ENCODE measurements around the gene P2RX2.

The P2RX2 gene

DNA sequence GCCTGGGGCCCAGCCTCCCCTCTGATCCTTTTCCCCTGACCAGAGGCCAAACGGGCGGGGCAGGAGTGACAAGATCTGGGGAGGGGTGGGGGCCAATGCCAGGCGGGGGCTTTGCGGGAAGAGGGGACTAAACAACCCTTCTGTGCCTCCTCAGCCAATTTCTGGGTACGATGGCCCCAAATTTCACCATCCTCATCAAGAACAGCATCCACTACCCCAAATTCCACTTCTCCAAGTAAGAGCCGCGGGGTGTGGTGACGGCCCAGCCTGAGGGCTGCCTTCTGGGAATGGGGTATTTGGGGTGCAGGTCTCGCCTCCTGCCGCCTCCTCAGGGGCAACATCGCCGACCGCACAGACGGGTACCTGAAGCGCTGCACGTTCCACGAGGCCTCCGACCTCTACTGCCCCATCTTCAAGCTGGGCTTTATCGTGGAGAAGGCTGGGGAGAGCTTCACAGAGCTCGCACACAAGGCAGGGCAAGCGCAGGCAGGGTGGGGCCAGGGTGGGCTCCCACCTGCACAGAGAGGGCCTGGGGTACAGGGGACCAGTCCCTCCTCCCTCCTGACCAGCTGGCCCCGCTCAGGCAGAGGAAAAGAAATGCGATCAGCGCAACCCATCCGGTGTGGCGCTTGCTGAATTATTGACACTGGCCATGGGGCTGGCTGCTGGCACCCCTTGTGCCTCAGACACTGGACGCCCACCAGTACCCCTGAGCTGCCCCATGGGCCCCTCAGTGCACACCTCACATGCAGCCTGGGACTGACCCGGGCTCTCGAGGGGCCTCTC lies 1.7 kb downstream of the P2RX2 start:
- no peak for DNase-seq (ENCODE audit: low spot score)

DNA sequence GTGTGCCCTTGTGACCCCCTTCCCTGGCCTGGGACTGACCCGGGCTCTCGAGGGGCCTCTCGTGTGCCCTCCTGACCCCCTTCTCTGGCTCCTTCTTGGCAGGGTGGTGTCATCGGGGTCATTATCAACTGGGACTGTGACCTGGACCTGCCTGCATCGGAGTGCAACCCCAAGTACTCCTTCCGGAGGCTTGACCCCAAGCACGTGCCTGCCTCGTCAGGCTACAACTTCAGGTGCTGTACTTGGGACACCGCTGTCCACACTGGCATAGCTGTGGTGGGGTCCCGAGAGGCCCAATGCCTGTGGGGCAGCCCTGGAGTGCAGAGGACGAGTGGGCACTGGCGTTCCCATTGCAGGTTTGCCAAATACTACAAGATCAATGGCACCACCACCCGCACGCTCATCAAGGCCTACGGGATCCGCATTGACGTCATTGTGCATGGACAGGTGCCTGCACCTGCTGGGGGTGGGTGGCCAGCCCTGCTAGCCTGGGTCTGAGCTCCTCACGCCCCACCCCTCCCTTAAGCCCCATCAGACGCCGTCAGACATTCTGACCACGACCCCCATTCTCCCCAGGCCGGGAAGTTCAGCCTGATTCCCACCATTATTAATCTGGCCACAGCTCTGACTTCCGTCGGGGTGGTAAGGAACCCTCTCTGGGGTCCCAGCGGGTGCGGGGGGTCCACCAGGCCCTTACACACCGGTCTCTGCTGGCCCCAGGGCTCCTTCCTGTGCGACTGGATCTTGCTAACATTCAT lies 2.5 kb downstream of the P2RX2 start:
- DNase-seq (ENCODE audit: low spot score): no peak

DNA sequence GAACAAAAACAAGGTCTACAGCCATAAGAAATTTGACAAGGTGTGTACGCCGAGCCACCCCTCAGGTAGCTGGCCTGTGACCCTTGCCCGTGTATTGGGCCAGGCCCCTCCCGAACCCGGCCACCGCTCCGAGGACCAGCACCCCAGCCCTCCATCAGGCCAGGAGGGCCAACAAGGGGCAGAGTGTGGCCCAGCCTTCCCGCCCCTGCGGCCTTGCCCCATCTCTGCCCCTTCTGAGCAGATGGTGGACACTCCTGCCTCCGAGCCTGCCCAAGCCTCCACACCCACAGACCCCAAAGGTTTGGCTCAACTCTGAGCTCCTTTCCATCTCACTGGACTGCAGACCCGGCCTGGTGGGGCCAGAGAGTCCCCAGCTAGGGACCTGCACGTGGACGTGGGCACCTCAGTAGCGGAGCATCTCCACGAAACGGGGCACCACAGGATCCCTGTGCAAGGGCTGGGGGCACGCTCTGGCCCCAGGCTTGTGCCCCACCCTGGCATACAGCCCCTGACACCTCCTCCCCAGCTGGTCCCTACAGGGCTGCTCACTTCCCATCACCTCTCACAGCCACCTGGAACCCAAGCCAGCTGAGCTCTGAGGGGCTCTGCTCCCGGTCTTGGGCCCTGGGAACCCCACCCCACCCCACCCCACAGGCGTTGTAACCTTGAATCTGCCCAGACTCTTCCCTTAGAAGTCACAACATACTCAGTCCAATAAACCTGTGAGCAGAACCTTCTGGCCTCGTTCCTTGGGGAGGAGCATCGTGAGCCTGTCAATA lies 3.3 kb downstream of the P2RX2 start:
- DNase-seq (ENCODE audit: low spot score): no peak

DNA sequence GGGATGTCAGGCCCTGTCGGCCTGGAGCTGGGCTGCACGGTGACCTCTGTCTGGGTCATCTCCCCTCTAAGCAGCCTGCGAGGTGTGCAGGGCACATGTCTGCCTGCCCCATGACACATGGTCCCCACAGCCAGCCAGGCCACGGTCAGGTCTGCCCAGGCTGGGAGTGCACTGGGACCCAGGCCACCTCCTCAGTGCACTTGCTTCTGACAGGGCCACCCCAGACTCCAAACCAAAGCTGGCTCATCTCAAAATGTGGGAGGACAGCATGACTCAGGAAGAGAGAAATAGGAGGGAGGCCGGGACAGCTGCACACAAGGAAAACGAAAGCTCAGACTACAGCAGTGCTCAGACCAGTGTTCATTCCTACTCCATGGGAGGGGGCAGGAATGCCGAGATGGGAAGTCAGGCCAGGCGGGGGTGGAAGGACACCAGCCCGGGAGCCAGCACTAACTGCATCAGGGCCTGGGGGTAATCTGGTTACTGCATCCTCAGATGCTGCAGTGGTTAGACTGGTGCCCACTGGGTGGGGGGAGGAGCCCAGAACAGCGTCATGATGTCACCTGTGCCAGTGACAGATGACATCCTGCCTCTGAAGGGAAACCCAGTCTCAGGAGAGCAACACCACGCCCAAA lies 4.0 kb downstream of the P2RX2 start:
- DNase-seq (ENCODE audit: low spot score): no peak

DNA sequence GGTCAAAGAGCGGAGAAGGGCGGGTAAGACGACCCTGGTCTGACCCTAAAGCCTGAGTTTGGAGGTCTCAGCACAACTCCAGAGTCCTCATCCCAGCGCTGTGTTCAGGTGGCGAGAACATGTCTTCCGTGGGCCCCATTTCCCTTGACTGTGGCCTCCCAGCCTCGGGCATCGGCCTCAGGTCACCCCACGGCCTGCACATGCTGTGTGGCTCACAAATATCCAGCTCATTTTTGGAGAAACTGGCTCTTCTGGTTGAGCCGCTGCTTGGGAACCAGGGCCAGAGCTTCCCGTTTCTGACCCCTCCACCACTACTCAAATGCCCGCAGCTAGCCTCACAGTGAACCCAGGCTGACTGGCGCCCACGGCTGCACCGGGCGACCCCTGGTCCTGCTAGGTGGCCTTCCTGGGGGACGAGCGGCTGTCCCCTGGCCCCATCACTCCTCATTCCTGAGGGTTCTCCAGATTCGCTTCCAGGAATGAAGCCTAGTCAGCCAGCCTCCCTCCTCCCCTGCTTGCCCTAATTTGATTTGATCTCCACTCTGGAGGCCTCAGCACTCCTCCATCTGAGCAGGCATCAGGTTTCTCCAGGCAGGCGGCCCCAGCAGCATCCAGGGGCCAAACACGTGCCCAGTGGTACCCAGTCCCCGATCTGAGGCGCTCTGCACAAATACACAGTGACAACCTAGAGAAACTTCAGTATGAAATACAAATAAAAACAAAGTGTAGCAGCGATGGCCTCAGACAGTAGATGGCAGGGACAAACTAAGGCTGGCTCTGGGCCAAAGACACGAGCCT lies 4.7 kb downstream of the P2RX2 start:
- no peak for DNase-seq (ENCODE audit: low spot score)

DNA sequence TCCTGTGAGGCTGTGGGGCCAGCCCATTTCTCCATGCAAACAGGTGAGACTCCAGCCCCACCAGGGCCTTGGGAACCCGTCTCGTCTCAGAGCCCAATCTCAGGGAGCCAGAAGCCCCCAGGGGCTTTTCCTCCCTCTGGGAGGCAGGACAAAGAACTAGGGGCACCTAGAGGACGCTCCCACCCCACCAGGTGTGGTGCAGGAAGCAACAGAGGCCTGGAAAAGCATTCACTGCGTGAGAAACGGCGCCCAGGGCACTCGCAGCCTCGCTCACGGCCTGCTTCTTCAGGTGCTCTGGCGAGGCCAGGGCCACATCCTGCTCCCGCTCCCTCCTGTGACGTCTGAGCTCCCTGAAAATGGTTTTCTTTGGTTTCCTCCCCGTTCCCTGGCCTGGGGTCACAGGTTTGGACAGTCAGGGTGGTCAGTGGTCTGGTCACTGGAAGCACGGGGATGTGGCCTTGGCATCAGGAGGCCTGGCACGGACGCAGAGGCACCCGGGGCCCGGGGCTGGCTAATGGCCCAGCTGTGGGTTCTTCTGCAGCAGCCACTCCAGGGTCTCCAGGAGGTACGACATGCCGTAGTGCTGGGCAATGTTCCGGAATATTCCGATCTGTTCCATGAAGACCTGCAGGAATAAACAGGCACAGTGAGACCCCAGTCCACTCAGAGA lies 5.7 kb downstream of the P2RX2 start:
- DNase-seq (ENCODE audit: low spot score): no peak

DNA sequence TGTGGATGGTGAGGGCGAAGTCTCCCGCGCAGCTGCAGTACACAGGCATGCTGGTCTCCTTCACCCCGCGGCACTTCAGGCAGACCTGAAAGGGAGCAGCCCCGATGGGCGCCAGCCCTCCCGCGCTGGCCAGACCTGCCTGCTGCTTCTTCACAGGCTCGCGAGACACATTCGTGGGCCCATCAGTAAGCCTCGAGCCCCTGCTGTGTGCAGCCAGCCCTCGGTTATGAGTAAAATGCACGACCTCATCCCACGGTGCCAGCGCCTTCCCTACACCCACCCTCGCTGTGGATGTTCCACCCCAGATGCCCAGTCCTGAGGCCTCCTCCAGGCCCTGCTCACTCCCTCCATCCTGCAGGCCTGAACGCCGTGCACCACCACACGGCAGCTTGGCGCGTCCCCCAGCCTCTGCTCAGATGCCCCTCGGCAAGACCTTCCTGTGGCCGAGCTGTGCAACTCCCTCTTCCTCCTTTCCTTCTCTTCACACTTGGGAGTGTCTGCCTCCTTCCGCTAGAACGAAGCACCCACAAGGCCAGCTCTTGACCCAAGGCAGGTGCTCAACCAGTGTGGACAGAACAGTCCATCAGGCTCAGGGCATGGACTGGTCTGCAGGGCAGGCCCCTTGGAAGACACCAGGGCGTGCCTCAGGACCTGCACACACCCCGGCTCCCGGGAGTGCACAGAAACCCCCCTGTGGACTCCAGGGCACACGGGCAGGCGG lies 6.5 kb downstream of the P2RX2 start:
- no peak for DNase-seq (ENCODE audit: low spot score)

DNA sequence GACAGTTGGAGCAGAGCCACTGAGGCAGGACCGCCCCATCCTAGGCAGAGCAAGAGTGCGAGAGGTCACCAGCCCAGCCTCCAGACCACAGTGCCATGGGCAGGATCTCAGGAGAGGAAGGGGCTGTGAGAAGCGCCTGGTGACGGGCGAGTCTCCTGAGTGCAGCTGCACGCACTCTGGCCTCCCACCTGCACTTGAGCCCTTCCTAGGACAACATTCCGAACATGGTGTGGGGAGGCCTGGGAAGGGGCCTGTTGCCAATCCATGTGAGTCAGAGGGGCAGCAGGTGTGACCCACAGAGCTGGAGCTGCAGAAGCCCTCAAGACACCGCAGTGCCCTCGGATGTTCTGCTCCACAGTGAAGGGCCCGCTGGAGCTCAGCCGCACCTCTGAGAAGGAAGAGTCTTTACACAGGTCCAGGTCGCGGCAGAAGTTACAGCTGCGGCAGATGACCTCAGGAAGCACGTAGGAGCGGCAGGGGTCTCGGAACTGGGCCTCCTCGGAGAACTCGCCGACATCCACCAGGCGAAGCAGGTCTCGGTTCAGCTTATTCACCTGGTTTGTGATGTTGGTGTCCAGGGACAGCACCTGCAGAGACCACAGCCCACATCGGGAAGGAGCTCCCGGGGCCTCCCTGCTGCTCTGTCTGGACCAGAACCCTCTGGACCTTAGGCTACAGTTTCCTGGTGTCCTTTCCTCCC lies 7.3 kb downstream of the P2RX2 start:
- no peak for DNase-seq (ENCODE audit: low spot score)

DNA sequence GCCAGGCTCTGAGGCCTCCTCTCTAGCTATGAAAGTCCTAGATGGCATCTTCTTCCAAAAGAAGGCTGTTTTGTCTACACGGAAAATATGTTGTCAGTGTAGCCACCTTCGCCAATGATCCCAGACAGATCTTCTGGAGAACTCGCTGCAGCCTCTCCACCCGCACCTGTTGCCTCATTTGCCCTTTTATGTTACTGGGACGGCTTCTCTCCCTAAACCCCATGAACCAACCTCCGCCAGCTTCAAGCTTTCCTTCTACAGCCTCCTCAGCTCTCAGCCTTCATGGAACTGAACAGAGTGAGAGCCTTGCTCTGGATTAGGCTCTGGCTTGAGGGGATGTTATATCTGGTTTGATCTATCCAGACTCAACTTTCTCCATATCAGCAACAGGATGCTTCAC lies 10.8 kb downstream of the P2RX2 start:
- DNase-seq (ENCODE audit: low spot score): no peak

DNA sequence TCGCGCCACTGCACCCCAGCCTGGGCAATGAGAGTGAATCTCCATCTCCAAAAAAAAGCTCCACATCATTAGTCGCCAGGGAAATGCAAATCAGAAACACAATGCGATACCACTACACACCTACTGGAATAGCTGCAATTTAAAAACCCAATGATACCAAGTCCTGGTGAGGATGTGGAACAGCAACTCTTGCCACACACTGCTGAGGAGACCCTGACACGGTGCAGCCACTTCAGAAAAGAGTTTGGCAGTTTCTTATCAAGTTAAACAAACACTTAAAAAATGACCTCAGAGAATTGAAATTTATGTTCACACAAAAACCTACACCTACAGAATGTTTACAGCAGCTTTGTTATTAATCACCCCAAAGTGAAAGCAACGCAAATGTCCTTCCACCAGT lies 12.1 kb downstream of the P2RX2 start:
- DNase-seq (ENCODE audit: low spot score): no peak

DNA sequence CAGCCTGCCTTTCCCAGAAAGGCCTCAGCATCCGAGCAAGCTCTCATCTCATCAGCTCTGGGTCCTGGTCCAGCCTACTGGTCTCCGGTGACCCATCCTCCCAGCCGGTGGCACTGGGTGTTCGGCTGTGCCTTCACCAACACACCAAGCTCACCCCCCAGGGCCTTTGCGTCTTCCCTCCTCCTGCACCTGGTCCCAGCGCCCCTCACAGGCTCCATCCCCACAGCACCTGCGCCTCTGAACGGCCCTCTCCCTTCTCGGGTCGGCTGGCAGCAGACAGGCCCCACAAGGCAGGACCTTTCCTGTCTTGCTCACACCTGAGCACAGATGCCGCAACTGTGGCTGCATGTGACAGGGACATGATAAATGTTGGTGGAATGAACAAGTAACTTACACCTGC lies 13.1 kb downstream of the P2RX2 start:
- no peak for DNase-seq (ENCODE audit: low spot score)

DNA sequence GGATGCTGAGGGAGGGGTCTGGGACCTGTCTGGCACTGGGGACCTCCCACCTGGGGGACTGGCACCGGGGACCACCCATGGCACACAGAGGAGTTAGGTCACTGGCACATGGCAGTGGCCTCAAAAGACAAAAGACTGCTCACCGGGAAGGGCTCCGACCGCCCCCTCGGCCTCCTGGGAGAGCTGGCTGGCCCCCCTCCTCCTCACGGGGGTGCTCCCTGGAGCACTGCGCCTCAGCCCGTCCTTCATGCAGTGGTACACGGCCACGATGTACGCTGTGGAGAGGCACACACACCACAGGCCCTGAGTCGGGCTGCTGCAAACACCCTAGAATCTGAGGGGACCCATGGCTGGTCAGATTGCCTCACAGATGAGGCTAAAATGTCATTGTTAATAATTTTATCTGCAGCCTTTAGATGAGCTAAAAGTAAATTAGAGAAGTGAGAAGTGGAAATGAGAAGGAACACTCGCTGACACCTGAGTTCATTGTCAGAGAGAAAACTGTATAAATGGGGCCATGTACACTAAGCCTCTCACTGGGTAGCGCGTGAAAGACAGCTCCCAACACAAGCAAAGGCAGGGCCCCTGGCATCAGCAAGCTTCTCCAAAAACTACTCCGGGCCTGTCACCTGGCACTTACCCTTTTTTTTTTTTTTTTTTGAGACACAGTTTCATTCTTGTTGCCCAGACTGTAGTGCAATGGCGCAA lies 14.1 kb downstream of the P2RX2 start:
- DNase-seq (ENCODE audit: low spot score): no peak

DNA sequence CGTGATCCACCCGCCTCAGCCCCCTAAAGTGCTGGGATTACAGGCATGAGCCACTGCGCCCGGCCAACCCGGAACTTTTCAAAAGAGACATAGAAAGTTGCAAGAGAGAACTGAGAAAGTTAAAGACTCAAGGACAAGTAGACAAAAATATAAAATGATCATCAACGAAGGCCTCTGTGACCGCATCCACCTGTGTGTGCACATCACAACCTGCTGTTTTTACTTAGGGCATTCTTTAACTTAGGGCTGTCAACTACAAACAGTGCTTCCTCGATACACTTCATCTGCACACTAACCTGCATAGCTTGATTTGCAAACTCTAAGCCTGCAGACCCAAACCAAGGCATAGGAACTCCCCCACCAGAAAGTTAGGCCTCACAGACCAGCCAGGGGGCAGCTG lies 14.8 kb downstream of the P2RX2 start:
- no peak for DNase-seq (ENCODE audit: low spot score)

DNA sequence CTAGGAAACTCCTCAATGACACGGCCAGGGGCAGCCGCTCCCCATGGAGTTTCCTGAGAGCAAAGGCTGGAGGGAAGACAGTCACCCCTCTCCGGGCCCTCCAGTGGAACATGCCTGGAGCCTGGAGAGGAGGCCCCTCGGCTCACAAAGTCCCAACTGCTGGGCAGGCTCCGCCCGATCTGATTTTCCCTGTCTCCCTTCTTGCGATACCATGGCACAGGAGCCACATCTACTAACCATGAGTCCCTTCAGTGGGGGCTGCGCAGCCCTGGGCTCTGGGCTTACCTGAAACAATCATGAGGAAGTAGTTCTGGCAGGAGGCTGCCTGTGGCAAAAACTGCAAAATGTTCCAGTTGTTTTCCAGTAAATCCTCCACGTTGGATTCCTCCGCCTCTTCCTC lies 15.3 kb downstream of the P2RX2 start:
- no peak for DNase-seq (ENCODE audit: low spot score)

DNA sequence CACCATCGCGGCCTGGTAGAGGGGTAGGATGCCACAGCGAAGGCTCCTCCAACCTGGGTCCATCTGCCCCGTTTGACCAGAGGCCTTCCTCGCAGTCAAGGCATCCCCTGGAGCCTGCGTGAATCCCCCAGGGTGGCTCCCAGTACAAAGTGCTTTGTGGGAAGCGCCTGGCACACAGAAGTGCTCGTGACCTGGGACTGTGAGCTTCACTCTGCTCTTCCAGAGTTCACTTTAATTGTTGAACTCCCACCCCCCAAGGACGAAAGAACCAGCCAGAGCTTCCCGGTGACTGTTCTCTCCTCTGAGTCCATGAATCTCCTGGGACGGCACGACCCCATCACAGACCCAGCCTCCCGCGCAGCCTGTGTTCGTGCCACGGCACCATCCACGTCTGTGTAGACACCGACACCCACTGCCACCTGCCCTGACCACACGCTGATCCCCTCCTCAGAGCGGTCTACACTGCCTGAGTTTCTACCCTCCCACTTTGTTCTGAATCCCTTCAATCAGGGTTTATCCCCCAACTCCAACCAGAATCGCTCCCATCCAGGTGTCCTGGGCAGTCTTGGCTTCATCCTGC lies 15.9 kb downstream of the P2RX2 start:
- no peak for DNase-seq (ENCODE audit: low spot score)

DNA sequence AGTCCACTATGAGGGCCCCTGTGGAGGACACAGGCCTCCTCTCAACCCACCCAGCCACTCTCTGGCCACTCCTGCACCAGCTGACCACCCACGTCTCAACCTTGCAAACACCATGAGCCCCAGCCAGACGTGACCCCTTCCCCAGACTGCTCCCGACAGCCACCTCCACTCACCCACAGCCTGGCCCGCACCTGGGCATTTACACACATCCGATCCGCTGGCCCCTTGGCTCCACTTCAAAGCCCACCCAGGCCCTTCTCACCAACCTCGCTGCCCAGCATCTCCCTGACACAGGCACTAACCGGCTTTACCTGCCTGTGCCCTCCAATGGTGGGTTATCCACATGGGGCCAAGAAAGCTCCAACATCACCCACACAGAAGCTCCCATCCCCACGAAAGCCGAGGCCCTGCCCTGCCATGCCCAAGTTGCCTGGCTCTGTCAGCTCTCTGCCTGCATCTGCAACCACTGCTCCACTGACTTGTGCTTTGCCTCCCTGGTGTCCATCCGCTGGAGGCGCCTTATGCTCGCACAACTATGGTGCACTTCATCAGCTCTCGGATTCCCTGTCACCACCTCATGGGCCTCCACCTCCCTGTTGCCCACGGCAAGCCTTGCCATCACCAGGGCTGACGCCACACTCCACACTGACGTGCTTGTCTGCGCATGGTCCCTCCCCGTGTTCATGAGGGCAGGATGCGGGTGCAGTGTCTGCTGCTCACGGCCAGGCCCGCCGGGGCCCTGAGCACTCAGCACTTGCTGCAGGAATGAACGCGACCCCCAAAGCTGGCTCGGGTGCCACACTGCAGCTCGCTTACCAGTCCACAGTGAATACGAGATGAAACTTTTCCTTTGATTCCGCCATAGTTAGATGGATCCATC lies 16.7 kb downstream of the P2RX2 start:
- no peak for DNase-seq (ENCODE audit: low spot score)

DNA sequence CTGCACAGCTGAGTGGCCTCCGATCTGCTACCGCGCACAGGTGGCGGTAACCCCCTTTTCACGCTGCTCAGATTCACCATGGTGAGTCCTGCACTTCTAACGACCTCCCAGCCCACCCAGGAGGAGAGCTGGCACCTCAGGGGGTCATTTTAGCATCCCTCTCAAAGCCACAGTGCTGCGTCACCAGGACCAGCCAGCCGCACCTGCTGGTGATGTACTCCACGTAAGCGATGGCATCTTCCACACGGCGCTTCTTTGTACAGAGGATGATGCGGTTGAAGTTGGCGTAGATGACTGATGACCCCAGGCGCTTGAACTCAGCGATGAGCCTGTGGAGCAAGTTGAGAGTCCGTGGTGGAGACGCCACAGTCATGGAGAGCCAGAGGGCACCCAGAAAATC lies 19.2 kb downstream of the P2RX2 start:
- DNase-seq (ENCODE audit: low spot score): no peak

All from LoVo (cell line).